GM12865 (cell line): ENCODE measurements around the gene NDUFB4.
A peak's percentile ranks its signal among the peaks of the same experiment; 100 is the strongest.

Experiments used
- DNase-seq: peaks from one replicate; pipeline ENCODE4 v3.0.0; 2010; ENCODE audit warnings: low read depth
- H3K4me3 ChIP-seq: 2 replicates; pipeline ENCODE4 v1.5.1; 2011; ENCODE audit warnings: mild to moderate bottlenecking, low read depth, low read length, control low read depth
- CTCF ChIP-seq: IDR thresholded peaks from 2 replicates; pipeline ENCODE4 v1.5.1; 2011; ENCODE audit warnings: low read length, control low read depth, low read depth, inconsistent platforms; ENCODE audit not compliant: insufficient read depth; ENCODE audit errors: missing control alignments

The NDUFB4 gene

GRCh38 chr3:120587332-120587975, 8.7 kb upstream of the NDUFB4 start:
- H3K4me3 ChIP-seq: no peak overlapping the region
- DNase-seq: no peak
- TF ChIP-seq CTCF: no peak

GRCh38 chr3:120595788-120596115, 384 bp upstream of the NDUFB4 start:
- no peak for TF ChIP-seq CTCF
- DNase-seq: no peak
- peak overlapping the region; percentile 92 for H3K4me3 ChIP-seq

- DNase-seq: no peak
- H3K4me3 ChIP-seq: peak overlapping the region; percentile 92
- TF ChIP-seq CTCF: no peak
Measured at GRCh38 chr3:120596853-120597223, 702 bp downstream of the NDUFB4 start.

GRCh38 chr3:120597445-120598049, 1.4 kb downstream of the NDUFB4 start:
- peak; percentile 60 for DNase-seq
- peak overlapping the region; percentile 92 for H3K4me3 ChIP-seq

GRCh38 chr3:120599211-120599610, 3.1 kb downstream of the NDUFB4 start:
- TF ChIP-seq CTCF: no peak
- DNase-seq: no peak
- H3K4me3 ChIP-seq: no peak overlapping the region

More at GRCh38 chr3:120597445-120598049, 1.4 kb downstream of the NDUFB4 start:
- TF ChIP-seq CTCF: no peak

GRCh38 chr3:120601554-120601953, 5.4 kb downstream of the NDUFB4 start:
- no peak for TF ChIP-seq CTCF
- no peak for DNase-seq
- H3K4me3 ChIP-seq: no peak overlapping the region

- H3K4me3 ChIP-seq: no peak overlapping the region
- TF ChIP-seq CTCF: no peak
- no peak for DNase-seq
Measured at GRCh38 chr3:120602682-120603081, 6.5 kb downstream of the NDUFB4 start.
